NOMO-1 treated with dmso at 0.1 percent for 144 hours (cell line): ENCODE data around the gene CENPX.
A peak's percentile ranks its signal among the peaks of the same experiment; 100 is the strongest.

ENCODE experiments used
- DNase-seq: peaks from one replicate; lab custom pipeline; 2025; ENCODE audit not compliant: unreplicated experiment; lab: John Stamatoyannopoulos, UW

CENPX gene

GRCh38 chr17:81980707-81981343 lies 41.9 kb downstream of the CENPX start:
- DNase-seq, result no peak

- no peak for DNase-seq
Observed at GRCh38 chr17:81980122-81980521, 42.6 kb downstream of the CENPX start.

GRCh38 chr17:81978524-81979298 lies 44.0 kb downstream of the CENPX start:
- DNase-seq, result no peak

GRCh38 chr17:81977211-81977808 lies 45.4 kb downstream of the CENPX start, which contains the start of gene ASPSCR1:
Gene ASPSCR1, plus strand, starts transcription at chr17:81977629. Its CDS starts 18 bp downstream, at chr17:81977647.
- DNase-seq, result peak; percentile 49

GRCh38 chr17:81976332-81977210 lies 46.1 kb downstream of the CENPX start:
- DNase-seq, result no peak

DNA sequence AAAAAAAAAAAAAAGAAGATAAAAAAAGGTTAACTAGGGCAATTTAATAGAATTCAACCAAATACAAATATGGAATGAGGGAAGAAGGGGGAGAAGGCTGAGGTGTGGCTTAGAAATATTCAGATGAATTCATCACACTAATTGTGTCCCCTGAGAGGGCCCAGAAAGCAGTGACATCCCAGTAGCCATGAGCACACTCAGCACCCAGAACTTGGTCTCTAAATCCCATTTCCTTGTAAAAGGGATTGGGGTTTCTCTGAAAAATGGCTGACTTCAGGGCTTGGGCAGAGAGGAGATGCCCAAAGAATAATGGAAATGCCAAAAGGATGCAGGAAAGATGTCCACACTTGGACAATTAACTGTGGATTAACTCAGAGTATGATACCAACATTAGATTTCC lies 49.2 kb downstream of the CENPX start:
- DNase-seq, result no peak

- no peak for DNase-seq
Observed at GRCh38 chr17:81968850-81969812, 53.5 kb downstream of the CENPX start.
